ENCODE data around the gene PIK3R6. TPM values are rescaled to one million over a fixed set of nuclear protein-coding genes. Genes with fewer than 3 reads are reported as not detected.

Gene PIK3R6
- total and polyA plus RNA-seq, 2 experiments from 2014 or later, result 0.11 to 0.24 TPM

DNA sequence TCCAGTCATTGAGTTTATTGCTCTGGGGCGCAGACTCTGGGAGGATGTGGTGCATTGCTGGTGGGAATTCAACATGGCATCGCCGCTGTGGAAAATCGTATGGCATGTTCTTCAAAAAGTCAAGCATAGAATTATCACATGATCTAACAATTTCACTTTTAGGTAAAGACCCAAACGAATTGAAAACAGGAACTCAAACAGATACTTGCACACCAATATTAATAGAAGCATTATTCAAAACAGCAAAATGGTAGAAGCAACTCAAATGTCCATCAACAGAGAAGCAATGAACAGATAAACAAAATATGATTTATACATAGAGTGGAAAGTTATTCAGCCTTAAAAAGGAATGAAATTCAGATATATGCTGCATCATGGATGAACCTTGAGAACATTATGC, 15.9 kb downstream of the PIK3R6 start (continued):
- TF ChIP-seq REST (IDR thresholded peaks at IDR 0.05; ENCODE audit: unreplicated experiment) (no peak), STAT1 (IDR thresholded peaks at IDR 0.05; ENCODE audit: unreplicated experiment) (no peak), EZH2phosphoT487 (IDR thresholded peaks at IDR 0.05; ENCODE audit: unreplicated experiment) (no peak), POLR2AphosphoS5 (IDR thresholded peaks at IDR 0.05; ENCODE audit: low read depth) (no peak), JUNB (IDR thresholded peaks at IDR 0.05; ENCODE audit: unreplicated experiment) (no peak), NANOG (IDR thresholded peaks at IDR 0.05; ENCODE audit: borderline replicate concordance) (no peak), CTCF (conservative IDR thresholded peaks at IDR 0.05; ENCODE audit: low read depth in 2 of 2) (no peak), ZNF114 (CRISPR knock-in tag; IDR thresholded peaks at IDR 0.05) (no peak), ZNF331 (CRISPR knock-in tag; IDR thresholded peaks at IDR 0.05; ENCODE audit: low read depth) (no peak), ETS1 (IDR thresholded peaks at IDR 0.05) (no peak), CREB1 (CRISPR knock-in tag; IDR thresholded peaks at IDR 0.05; ENCODE audit: low read depth) (no peak), EZH2 (IDR thresholded peaks at IDR 0.05; ENCODE audit: low read depth, unreplicated experiment) (no peak)

- H3K36me3 ChIP-seq (ENCODE audit: insufficient read depth), result no peaks in the 10 kb centered on the region
- no peak overlapping the region for H3K4me3 Mint-ChIP-seq
- no peaks in the 10 kb centered on the region for H3K36me3 Mint-ChIP-seq (ENCODE audit: low read depth)
- DNase-seq (ENCODE audit: low spot score), result no peak
- H3K27me3 Mint-ChIP-seq (ENCODE audit: insufficient read depth, low read depth, poor library complexity), result peaks cover 4% of the 10 kb centered on the region
- no peak for ATAC-seq
- H2AFZ ChIP-seq, result no peak overlapping the region
- peaks cover 4% of the 10 kb centered on the region; the same call in 1 of the 3 replicates for H3K4me1 Mint-ChIP-seq
- no peaks in the 10 kb centered on the region for H3K9me3 Mint-ChIP-seq
- no peak overlapping the region for H3K27ac ChIP-seq (ENCODE audit: low read depth)
- H3K4me2 ChIP-seq, result no peak overlapping the region
- no peaks in the 10 kb centered on the region for H3K79me2 ChIP-seq (replicated peaks; ENCODE audit: insufficient read depth)
- no peaks in the 10 kb centered on the region for H3K4me1 ChIP-seq (ENCODE audit: insufficient read depth)
- H4K20me1 ChIP-seq (replicated peaks; ENCODE audit: insufficient read depth), result no peaks in the 10 kb centered on the region
- H3K9me2 ChIP-seq (ENCODE audit: insufficient read depth), result 0 out of 2 replicates have a peak, but pooled peaks cover 3% of the 10 kb centered on the region
- no peaks in the 10 kb centered on the region for H3F3A ChIP-seq (replicated peaks; ENCODE audit: low read depth)
- no peak overlapping the region for H3K27ac Mint-ChIP-seq
- no peaks in the 10 kb centered on the region for H3K27me3 ChIP-seq (ENCODE audit: insufficient read depth)
- H3K4me3 ChIP-seq, result no peak overlapping the region
- TF ChIP-seq NANOG (IDR thresholded peaks at IDR 0.05; ENCODE audit: borderline replicate concordance) (no peak), POLR2AphosphoS5 (IDR thresholded peaks at IDR 0.05; ENCODE audit: low read depth) (no peak), CREB1 (CRISPR knock-in tag; IDR thresholded peaks at IDR 0.05; ENCODE audit: low read depth) (no peak), JUNB (IDR thresholded peaks at IDR 0.05; ENCODE audit: unreplicated experiment) (no peak)
Observed at GRCh38 chr17:8849311-8850041, 18.0 kb downstream of the PIK3R6 start.
